HL-60 (cell line): ENCODE measurements around the gene MPPE1.

Experiments
- CTCF ChIP-seq: IDR thresholded peaks from one replicate; pipeline ENCODE4 v1.5.1; 2011; ENCODE audit warnings: low read length, control low read depth, inconsistent platforms; ENCODE audit not compliant: insufficient read depth
- GABPA ChIP-seq: IDR thresholded peaks from 2 replicates; pipeline ENCODE4 v1.6.1; 2012; ENCODE audit warnings: low read depth
- POLR2AphosphoS5 ChIP-seq: IDR thresholded peaks from 2 replicates; pipeline ENCODE4 v1.6.1; 2012; ENCODE audit warnings: low read depth
- REST ChIP-seq: IDR thresholded peaks from 2 replicates; pipeline ENCODE4 v1.6.1; 2012; ENCODE audit warnings: low read depth; ENCODE audit not compliant: insufficient replicate concordance

- TF ChIP-seq CTCF: no peak
- no peak for TF ChIP-seq POLR2AphosphoS5
- no peak for TF ChIP-seq GABPA
- TF ChIP-seq REST: no peak
Observed at GRCh38 chr18:11885278-11885947, 22.7 kb downstream of the MPPE1 start.
